GM19467 (cell line): ENCODE data around the gene TPMT.
"Not testable (repeated sequence)": the region's sequence is repeated elsewhere in the genome, so short reads cannot be mapped to it uniquely, and the experiment has no call there.

Experiments used
- ATAC-seq: cut with Tn5 transposase; IDR thresholded peaks from one replicate; pipeline ENCODE4 v1.9.1; 2021; ENCODE audit warnings: mild to moderate bottlenecking, moderate library complexity; ENCODE audit not compliant: unreplicated experiment

TPMT gene

DNA sequence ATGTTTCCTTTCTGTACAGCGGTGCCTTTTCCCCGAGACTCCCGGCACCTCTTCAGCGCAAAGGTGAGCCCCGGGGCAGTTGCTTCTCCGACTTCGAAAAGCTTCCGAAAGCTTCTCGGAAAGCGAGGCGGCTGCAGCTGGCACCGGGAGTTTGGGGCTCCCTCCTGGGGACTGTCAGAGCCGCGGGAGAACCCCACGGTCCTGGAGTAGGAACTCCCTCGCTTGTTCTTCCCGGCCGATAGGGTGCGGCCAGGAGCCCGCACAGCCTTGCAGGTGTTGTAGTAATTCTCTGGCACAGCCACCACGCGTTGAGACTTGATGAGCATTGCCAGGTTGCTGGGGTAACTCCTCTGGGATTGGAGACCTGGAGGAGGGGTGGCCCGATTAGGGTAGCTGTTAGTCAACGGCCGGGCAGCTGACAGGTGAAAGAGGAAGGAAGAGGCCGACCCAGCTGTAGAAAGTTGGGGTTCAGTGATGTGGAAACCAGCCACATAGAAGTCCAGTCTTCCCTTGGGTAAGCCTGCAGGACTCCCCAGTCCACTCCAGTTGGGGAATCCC is 1.1 kb upstream of the TPMT start:
- peak; percentile 45 for ATAC-seq

GRCh38 chr6:18155150-18155863 is 430 bp upstream of the TPMT start, which contains the start of gene KDM1B:
Gene KDM1B, plus strand, starts transcription at chr6:18155422. Its CDS starts 4,474 bp downstream, at chr6:18159896.
- peak; percentile 83 for ATAC-seq

DNA sequence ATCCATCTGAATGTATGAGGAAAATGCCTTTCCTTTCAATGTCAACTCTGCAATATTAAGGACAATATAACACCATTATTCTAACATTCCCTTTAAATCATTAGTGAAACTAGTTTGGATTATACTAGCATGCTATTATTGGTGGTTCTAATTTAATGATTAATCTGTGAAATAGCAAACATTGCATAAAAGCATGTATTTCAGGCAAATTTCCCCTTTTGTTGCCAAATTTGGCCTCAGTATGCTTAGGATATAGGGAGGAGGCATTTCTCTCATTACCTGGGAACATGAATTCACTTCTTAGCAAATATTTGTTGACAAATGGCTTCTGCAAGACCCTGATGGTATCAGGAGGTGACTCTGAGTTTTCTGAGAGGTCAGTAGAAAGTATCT is 1.6 kb downstream of the TPMT start:
- no peak for ATAC-seq

DNA sequence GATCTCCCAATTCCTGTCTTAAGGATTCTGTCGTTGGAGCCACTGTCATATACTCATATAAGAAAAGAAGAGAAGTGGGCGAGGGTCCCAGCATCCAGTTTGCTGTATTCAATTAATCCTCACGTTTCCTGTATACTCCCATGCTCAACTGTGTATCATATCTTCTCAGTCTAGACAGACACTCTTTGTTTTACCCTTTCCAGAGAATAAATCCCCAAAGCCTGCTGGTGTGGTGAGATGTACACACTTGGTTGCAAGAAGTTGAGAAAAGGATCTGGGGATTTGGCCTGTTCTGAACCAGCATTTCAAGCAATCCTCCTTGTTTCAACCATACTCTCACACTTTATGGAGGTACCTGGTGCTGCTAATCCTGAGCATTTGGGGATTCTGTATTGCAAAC is 3.1 kb downstream of the TPMT start:
- ATAC-seq: no peak

GRCh38 chr6:18151391-18151790 is 3.5 kb downstream of the TPMT start:
- not testable (repeated sequence) for ATAC-seq

GRCh38 chr6:18148304-18149025 is 6.4 kb downstream of the TPMT start:
- no peak for ATAC-seq

GRCh38 chr6:18147616-18148015 is 7.3 kb downstream of the TPMT start:
- ATAC-seq: no peak

DNA sequence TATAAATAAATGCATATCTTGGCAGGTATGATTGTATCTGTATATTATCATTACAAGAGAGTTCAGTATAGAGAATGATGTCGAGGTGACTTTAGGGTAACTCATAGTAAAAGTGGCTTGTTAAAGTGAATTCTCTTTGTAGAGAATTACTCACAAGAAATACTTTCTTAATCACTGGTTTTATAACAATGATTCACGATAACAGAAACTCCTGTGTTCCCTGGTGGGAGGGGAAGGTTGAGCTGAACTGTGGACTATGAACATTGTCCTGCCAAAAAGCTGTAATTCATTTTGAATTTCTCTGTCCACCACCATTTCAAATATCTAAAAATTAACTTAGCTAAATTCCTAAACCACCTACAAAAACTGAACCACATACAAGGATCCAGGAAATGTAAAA is 7.7 kb downstream of the TPMT start:
- ATAC-seq: no peak

DNA sequence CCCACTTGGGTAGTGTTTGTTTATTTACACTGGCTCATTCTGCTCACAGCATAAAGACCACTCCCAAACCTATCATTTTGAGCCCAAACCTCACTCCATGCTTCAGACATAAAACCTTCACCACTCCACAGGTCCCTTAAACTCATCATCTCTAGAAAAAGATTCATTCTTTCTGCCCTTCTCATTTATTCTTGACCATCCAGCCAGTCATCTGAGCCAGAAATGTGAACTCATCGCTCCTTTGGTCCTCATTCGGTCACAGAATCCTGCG is 12.4 kb downstream of the TPMT start:
- no peak for ATAC-seq

DNA sequence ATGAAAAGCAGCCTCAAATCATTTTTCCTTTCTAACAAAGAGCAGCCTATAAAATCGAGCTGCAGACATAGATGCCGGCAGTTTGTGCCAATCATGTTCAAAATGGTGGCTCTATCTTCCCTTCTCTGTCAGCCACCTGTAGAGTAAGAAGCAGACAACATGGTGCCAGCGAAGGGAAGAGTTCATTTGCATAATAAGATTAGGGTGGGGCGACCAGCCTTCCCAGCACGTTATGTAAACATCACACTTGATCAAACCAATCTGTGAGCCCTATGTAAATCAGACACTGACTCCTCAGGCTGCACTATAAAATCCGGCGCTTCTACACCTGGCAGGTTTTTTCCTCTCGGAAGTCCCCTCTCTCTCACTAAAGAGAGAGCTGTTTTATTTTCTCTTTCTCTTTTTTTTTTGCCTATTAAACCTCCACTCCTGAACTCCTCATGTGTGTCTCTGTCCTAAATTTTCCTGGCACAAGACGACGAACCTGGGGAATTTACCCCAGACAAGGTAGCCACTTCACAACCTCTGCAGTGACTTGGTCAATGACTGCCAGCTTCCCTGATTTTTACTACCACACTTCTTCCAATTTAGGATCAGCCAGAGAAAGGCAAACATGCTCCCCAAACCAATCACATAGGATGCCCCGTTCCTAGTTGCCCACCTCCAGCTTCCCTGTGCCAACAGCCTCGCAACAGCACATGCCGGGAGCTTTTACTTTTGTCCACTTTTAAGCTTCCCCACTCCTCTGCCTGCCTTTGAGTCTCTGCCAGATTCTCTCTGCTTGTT is 12.9 kb downstream of the TPMT start:
- ATAC-seq: no peak

DNA sequence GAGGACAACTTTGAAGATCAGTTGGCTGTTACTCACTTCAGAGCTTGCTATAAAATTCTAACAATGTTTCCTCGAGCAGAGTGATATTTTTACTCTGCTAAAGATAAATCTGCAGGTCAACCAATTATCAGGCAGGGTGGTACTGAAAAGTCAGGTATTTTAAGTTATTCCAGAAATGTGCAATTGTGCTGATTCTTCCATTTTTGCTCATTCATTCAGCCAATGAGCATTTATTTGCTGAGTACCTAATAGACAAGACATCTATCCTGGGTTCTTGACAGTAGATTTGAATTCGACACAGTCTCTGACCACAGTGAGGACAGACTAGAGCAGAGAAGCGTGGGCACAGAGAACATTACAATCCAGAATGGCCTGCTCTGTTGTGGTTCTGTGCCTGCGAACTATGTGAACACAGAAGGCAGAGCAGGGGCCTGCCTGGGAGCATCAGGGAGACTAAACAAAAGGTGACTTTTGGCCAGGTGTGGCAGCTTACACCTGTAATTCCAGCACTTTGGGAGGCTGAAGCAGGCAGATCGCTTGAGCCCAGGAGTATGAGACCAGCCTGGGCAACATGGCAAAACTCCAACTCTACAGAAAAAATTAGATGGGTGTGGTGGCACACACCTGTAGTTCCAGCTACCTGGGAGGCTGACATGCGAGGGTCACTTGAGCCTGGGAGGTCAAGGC is 14.8 kb downstream of the TPMT start:
- no peak for ATAC-seq

DNA sequence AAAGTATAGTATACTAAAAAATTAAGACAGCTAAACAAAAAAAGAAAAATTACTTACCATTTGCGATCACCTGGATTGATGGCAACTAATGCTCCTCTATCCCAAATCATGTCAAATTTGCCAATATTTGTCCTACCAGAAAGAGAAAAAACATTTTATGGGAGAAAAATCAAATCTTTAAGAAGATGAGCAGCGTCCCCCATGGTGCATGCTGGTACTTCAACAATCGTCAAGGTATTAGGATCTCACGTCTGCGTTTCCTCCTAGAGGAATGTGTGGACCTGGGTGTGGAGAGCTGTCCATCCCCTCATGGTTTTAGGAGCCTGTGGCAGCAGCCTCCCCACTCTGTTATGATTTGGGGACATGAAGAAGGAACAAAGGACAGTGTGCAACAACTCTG is 16.0 kb downstream of the TPMT start:
- no peak for ATAC-seq

GRCh38 chr6:18136260-18136659 is 18.6 kb downstream of the TPMT start:
- no peak for ATAC-seq

DNA sequence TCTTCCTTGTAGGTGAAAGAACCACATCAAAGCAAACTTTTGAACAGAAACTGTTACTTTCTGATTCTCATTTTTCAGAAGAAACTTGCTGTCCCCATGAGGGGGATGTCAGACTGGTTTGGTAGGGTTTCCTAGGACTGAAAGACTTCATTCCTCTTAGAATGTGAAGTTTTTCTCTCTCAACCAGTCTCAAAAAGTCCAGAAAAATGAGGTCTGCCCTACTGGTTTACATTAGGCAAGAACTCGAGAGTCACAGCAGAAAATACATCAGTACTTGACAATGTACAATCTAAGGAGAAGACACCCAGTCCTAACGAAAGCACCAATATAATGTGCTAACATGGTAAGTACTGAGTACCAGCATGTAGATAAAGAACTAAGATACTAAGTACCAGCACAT is 19.7 kb downstream of the TPMT start:
- no peak for ATAC-seq

- no peak for ATAC-seq
Measured at GRCh38 chr6:18132346-18132745, 22.5 kb downstream of the TPMT start.

DNA sequence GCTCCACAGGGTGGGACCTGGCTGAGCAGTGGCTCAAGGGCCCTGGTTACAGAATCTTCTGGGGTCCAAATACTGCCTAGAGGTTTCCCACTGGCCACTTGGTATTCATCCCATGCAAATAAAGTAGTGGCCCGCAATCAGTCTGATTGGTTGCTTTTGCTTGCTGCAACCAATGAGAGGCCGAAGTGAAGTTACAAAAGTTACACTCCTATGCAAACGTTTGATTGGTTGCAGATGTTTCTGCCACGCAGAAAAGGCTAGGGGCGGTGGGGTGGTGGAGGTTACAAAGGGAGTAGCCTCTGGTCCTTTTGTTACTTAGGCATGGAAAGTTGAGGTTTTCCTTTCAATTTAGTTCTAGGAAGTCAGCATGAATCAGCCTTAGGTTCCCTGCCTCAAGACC is 28.8 kb downstream of the TPMT start:
- ATAC-seq: no peak

DNA sequence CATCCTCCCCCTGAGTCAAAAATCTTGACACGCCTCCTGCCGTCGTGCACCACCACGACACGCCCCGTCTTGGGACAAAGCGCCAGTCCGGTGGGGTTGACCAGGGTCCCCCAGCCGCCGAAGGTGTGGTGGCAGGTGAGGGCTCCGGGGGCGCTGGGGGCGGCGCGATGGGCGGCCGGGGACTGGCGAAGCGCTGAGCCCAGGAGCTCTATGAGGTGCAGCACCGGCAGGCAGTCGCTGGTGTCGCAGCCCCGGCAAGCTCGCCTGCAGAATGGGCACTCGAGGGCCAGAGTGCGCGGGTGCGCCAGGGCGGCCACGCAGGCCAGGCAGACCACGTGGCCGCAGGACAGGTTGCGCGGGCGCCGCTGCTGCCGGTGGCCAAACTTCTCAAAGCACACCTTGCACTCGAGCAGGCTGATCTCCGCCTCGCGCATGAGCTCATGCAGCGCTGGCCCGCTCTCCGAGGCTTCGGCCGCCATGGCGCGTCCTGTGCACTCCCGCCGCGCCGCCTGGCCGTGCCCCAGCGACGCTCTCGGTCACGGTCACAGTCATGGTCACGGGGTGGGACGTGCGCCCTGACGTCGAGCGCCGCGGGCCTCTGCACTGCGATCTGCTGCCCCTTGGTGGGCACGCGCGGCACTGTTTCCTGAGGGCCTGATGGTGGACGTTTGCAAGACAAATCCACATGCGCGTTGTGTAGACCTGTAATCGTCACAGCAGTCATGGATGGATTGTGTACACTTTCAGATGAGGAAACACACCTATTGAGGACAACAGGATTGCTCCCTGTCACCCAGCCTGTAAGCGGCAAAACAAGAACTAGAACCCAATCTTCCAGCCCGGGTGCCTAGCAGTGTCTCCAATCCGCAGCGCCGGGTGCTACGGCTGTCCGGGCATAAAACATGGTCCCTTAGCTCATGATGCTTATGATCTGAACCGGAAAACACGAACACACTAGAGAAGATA is 32.5 kb downstream of the TPMT start, which contains the start of gene NHLRC1:
Gene NHLRC1 (minus strand): TSS at position 550 of the 966 bp plus-strand sequence. CDS start 71 bp downstream, at position 479.
- ATAC-seq: peak; percentile 99

- no peak for ATAC-seq
Measured at GRCh38 chr6:18121580-18122127, 33.2 kb downstream of the TPMT start.

GRCh38 chr6:18119236-18119635 is 35.6 kb downstream of the TPMT start:
- no peak for ATAC-seq
